SU-DHL-6 (cell line): ENCODE data around the gene GPHB5.

ENCODE experiments used
- H2AFZ ChIP-seq: fragments of 200-600 bp; sonication (generic); 2 replicates; pipeline ENCODE4 v1.6.1; 2014; ENCODE audit warnings: low read depth, mild to moderate bottlenecking, moderate library complexity, mixed read lengths, antibody characterized with exemption, low read length; ENCODE audit not compliant: severe bottlenecking
- H3F3A ChIP-seq: fragments of 200-600 bp; shearing (Covaris generic); 2 replicates; pipeline ENCODE4 v1.6.0; 2016; ENCODE audit warnings: antibody characterized with exemption, mild to moderate bottlenecking; ENCODE audit not compliant: insufficient read depth
- H3K27ac ChIP-seq: fragments of 200-600 bp; sonication (generic); 2 replicates; pipeline ENCODE4 v1.5.1; 2016; ENCODE audit warnings: low read depth, mild to moderate bottlenecking, low read length, moderate library complexity, mixed read lengths
- H3K27me3 ChIP-seq: fragments of 200-600 bp; sonication (generic), shearing (Covaris generic); 2 replicates; pipeline ENCODE4 v1.6.0; 2014; ENCODE audit warnings: mild to moderate bottlenecking, low read length
- H3K36me3 ChIP-seq: fragments of 200-600 bp; sonication (generic); 2 replicates; pipeline ENCODE4 v1.6.1; 2014; ENCODE audit warnings: mild to moderate bottlenecking, low read length, mixed read lengths
- H3K4me2 ChIP-seq: fragments of 300-600, 200-600 bp; shearing (Covaris generic), sonication (generic); 2 replicates; pipeline ENCODE4 v1.6.0; 2014; ENCODE audit warnings: low read length, low read depth, mild to moderate bottlenecking; ENCODE audit not compliant: poor library complexity, severe bottlenecking
- H3K4me3 ChIP-seq: fragments of 200-600 bp; sonication (generic); 2 replicates; pipeline ENCODE4 v1.5.1; 2014; ENCODE audit warnings: antibody characterized with exemption, low read length, mild to moderate bottlenecking, mixed read lengths; ENCODE audit not compliant: insufficient read depth, poor library complexity, severe bottlenecking
- H3K79me2 ChIP-seq: fragments of 200-600 bp; sonication (generic); 2 replicates; pipeline ENCODE4 v1.6.1; 2014; ENCODE audit warnings: mild to moderate bottlenecking, low read length, moderate library complexity; ENCODE audit not compliant: insufficient read depth
- H3K9ac ChIP-seq: fragments of 200-600 bp; sonication (generic); 2 replicates; pipeline ENCODE4 v1.7.0; 2014; ENCODE audit warnings: mild to moderate bottlenecking, low read length
- H3K9me2 ChIP-seq: fragments of 200-600 bp; sonication (generic); replicated peaks from 2 replicates; pipeline ENCODE4 v1.6.1; 2014; ENCODE audit warnings: low read length; ENCODE audit not compliant: insufficient read depth
- H3K9me3 ChIP-seq: fragments of 200-600 bp; sonication (generic); 2 replicates; pipeline ENCODE4 v1.6.1; 2014; ENCODE audit warnings: low read length, mixed read lengths; ENCODE audit not compliant: insufficient read depth
- H4K20me1 ChIP-seq: fragments of 200-600 bp; sonication (generic); 2 replicates; pipeline ENCODE4 v1.6.1; 2014; ENCODE audit warnings: low read depth, mild to moderate bottlenecking, antibody characterized with exemption, low read length, moderate library complexity, mixed read lengths
- CTCF ChIP-seq: fragments of 200-600 bp; sonication (generic); IDR thresholded peaks from one replicate; pipeline ENCODE4 v1.5.1; 2017; ENCODE audit warnings: antibody characterized with exemption, mild to moderate bottlenecking, low read length, moderate library complexity; ENCODE audit not compliant: insufficient read depth, poor library complexity, severe bottlenecking
- EZH2phosphoT487 ChIP-seq: fragments of 200-600 bp; sonication (generic), shearing (Covaris generic); conservative IDR thresholded peaks from 2 replicates; pipeline ENCODE4 v1.6.1; 2018; ENCODE audit warnings: mild to moderate bottlenecking, antibody characterized with exemption, low read length, moderate library complexity, mixed read lengths

GPHB5 gene

GRCh38 chr14:63357841-63358240 lies 39.1 kb upstream of the GPHB5 start:
- Histone ChIP-seq H3K9ac (no peak overlapping the region), H3K27me3 (no peaks in the 10 kb centered on the region)

GRCh38 chr14:63345826-63346225 lies 27.1 kb upstream of the GPHB5 start:
- H3F3A ChIP-seq: no peaks in the 10 kb centered on the region
- no peaks in the 10 kb centered on the region for H3K9me3 ChIP-seq
- H3K27ac ChIP-seq: no peak overlapping the region
- H3K4me2 ChIP-seq: no peak overlapping the region
- no peaks in the 10 kb centered on the region for H3K27me3 ChIP-seq
- no peaks in the 10 kb centered on the region for H3K79me2 ChIP-seq
- no peaks in the 10 kb centered on the region for H4K20me1 ChIP-seq
- no peak overlapping the region for H2AFZ ChIP-seq
- TF ChIP-seq EZH2phosphoT487 (no peak), CTCF (no peak)
- H3K4me3 ChIP-seq: no peak overlapping the region
- H3K9me2 ChIP-seq: no peaks in the 10 kb centered on the region
- no peaks in the 10 kb centered on the region for H3K36me3 ChIP-seq
- no peak overlapping the region for H3K9ac ChIP-seq

More at GRCh38 chr14:63357841-63358240, 39.1 kb upstream of the GPHB5 start:
- H3K36me3 ChIP-seq: no peaks in the 10 kb centered on the region
- no peaks in the 10 kb centered on the region for H3K9me3 ChIP-seq
- H3K4me3 ChIP-seq: no peak overlapping the region
- no peaks in the 10 kb centered on the region for H3K9me2 ChIP-seq
- H3K27ac ChIP-seq: no peak overlapping the region
- no peak overlapping the region for H3K4me2 ChIP-seq
- no peaks in the 10 kb centered on the region for H3F3A ChIP-seq
- no peaks in the 10 kb centered on the region for H4K20me1 ChIP-seq
- TF ChIP-seq CTCF: no peak
- TF ChIP-seq EZH2phosphoT487: no peak
- no peak overlapping the region for H2AFZ ChIP-seq
- no peaks in the 10 kb centered on the region for H3K79me2 ChIP-seq

- Histone ChIP-seq H3K27ac (no peak overlapping the region), H3K36me3 (no peaks in the 10 kb centered on the region), H3K9me3 (no peaks in the 10 kb centered on the region), H3K79me2 (no peaks in the 10 kb centered on the region), H2AFZ (no peak overlapping the region), H4K20me1 (no peaks in the 10 kb centered on the region), H3K4me3 (no peak overlapping the region), H3K4me2 (no peak overlapping the region), H3F3A (no peaks in the 10 kb centered on the region), H3K9me2 (no peaks in the 10 kb centered on the region), H3K9ac (no peak overlapping the region), H3K27me3 (no peaks in the 10 kb centered on the region)
- TF ChIP-seq EZH2phosphoT487 (no peak), CTCF (no peak)
Measured at GRCh38 chr14:63344336-63344735, 25.6 kb upstream of the GPHB5 start.

- Histone ChIP-seq H4K20me1 (no peaks in the 10 kb centered on the region), H2AFZ (no peak overlapping the region), H3K4me3 (no peak overlapping the region), H3K9ac (no peak overlapping the region), H3K27ac (no peak overlapping the region), H3K9me3 (no peaks in the 10 kb centered on the region), H3K79me2 (no peaks in the 10 kb centered on the region), H3K9me2 (no peaks in the 10 kb centered on the region), H3F3A (no peaks in the 10 kb centered on the region), H3K36me3 (no peaks in the 10 kb centered on the region), H3K27me3 (no peaks in the 10 kb centered on the region), H3K4me2 (no peak overlapping the region)
- no peak for TF ChIP-seq EZH2phosphoT487
- TF ChIP-seq CTCF: no peak
Measured at GRCh38 chr14:63343878-63344277, 25.1 kb upstream of the GPHB5 start.
